Activated CD4-positive, alpha-beta T cell treated with anti-CD3 and anti-CD28 coated beads, Interleukin-2, amount 10 ng/mL, durations not matched to agents 7 days and 5 days (primary cell): ENCODE measurements around the gene TNRC18. TPM values are rescaled to one million over a fixed set of nuclear protein-coding genes. Genes with fewer than 3 reads are reported as not detected.

Experiments
- CTCF ChIA-PET: fragments of 350-600 bp; sonication (Branson Sonifier 250); formaldehyde crosslinking; loops from one replicate; lab custom pipeline; 2021; ENCODE audit warnings: antibody characterized with exemption; lab: Charles Lee
- POLR2A ChIA-PET: fragments of 350-600 bp; sonication (Branson Sonifier 250); formaldehyde crosslinking; loops from one replicate; lab custom pipeline; 2021; ENCODE audit warnings: antibody characterized with exemption; lab: Charles Lee
- DNase-seq: peaks from one replicate; pipeline ENCODE4 v3.0.0-alpha.2; 2020
- H3K27ac Mint-ChIP-seq: one replicate; pipeline ENCODE4 v1.8.0; 2021; ENCODE audit warnings: mild to moderate bottlenecking, moderate library complexity, mixed read lengths
- H3K27me3 Mint-ChIP-seq: one replicate; pipeline ENCODE4 v1.8.0; 2021; ENCODE audit warnings: mixed read lengths
- H3K36me3 Mint-ChIP-seq: one replicate; pipeline ENCODE4 v1.8.0; 2021; ENCODE audit warnings: low read depth, mixed read lengths
- H3K4me1 Mint-ChIP-seq: one replicate; pipeline ENCODE4 v1.8.0; 2021; ENCODE audit warnings: mixed read lengths
- H3K4me3 Mint-ChIP-seq: one replicate; pipeline ENCODE4 v1.8.0; 2021; ENCODE audit warnings: mild to moderate bottlenecking, moderate library complexity, mixed read lengths
- H3K9me3 Mint-ChIP-seq: one replicate; pipeline ENCODE4 v1.8.0; 2021; ENCODE audit warnings: mixed read lengths
- total RNA-seq, 2 experiments: library from RNA; stranded (reverse); gene quantifications; one replicate each; pipeline ENCODE4 v1.2.3, GENCODE V29; 2021

TNRC18 gene
- total RNA-seq, 2 experiments from 2014 or later, result 45.8 to 53.9 TPM

DNA sequence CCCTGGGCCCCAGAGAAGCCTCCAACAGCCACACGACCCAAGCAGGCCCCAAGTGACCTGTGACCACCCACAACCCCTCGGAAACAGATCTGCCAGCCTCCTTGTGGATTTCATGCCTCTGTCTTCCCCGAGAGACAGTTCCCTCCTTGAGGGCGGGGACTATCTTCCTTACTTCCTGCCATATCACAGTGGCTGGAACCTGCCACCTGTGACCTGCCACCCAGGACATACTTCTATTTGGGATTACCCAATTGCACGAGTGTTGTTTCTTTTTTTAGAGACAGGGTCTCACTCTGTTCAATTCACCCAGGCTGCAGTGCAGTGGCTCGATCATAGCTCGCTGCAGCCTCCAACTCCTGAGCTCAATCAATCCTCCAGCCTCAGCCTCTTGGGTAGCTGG, 25.9 kb downstream of the TNRC18 start:
- DNase-seq, result peak; percentile 27
- CTCF ChIA-PET, result interaction anchor here (1.3 to 1.6 kb wide), 4 partner anchors 9 to 162 kb away, joined by 4 to 6 read pairs (median 5); no protein-coding TSS in a partner anchor
- POLR2A ChIA-PET, result interaction anchor here (1.5 kb wide), 1 partner anchor 40 kb away, joined by 5 read pairs; no protein-coding TSS in a partner anchor
- Mint-ChIP-seq H3K36me3 (peaks cover 12% of the 10 kb centered on the region), H3K27me3 (no peaks in the 10 kb centered on the region), H3K4me3 (peak overlapping the region; percentile 87), H3K4me1 (peaks cover 41% of the 10 kb centered on the region), H3K9me3 (no peaks in the 10 kb centered on the region), H3K27ac (peak overlapping the region; percentile 96)

DNA sequence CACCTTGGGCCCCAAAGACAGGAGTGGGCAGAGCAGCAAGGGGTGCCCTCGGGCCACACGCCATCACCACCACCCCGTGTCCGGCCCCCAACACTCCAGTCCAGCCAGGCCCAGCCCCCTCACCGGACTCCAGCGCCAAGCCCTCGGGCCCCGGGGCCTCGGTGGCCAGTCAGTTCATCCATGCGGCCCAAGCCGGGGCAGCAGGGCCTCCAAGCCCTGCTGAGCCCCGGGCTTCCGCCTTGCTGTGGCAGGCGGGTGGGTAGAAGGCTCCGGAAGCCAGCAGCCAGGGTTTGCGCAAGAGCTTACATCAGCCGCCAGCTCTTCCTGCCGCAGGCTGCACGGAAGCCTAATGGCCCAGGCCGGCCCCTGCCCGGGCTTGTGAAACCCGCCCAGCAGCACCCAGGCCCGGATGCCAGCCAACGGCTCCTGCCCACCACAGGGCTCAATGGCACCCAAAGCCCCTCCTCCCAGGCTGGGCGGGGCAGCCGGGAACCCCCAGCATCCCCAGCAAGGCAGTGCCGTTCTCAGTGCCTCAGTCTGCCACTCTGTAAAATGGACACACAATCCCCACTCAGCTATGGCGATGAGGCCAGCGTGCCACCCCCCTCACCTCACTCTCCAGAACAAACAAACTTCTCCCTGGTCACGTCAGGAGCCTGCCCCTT, 26.5 kb downstream of the TNRC18 start:
- Mint-ChIP-seq H3K27ac (peak overlapping the region; percentile 96), H3K9me3 (no peaks in the 10 kb centered on the region), H3K27me3 (no peaks in the 10 kb centered on the region), H3K4me3 (peak overlapping the region; percentile 87), H3K36me3 (peaks cover 12% of the 10 kb centered on the region), H3K4me1 (peaks cover 41% of the 10 kb centered on the region)
- POLR2A ChIA-PET, result interaction anchor here (0.6 to 1.5 kb wide), 3 partner anchors 25 to 202 kb away, joined by 3 to 5 read pairs (median 3); no protein-coding TSS in a partner anchor
- peak; percentile 91 for DNase-seq
- CTCF ChIA-PET, result interaction anchor here (0.5 to 1.9 kb wide), 9 partner anchors 8 to 787 kb away, joined by 3 to 6 read pairs (median 5); no protein-coding TSS in a partner anchor

DNA sequence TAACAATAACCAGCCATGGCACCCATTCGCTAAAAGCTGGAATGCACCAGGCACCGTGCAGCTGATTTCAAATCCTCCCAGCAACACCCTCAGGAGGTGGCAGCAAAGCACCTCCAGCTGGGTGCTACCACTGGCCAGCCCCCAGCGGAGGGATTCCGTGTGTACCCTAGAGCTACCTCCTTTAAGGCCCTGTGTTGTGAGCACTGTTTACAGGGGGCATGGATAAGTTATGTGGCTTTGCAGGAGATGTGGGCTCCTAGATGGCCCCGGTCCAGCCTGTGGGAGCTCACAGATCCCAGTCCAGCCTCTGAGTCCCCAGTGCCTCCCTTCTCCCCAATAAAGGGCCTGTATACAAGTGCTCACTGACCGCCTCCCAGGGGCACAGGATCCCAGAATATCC, 27.1 kb downstream of the TNRC18 start:
- H3K27me3 Mint-ChIP-seq, result no peaks in the 10 kb centered on the region
- ChIA-PET POLR2A (interaction anchor here (0.6 to 1.5 kb wide), 5 partner anchors 14 to 1421 kb away, joined by 3 to 5 read pairs (median 3); no protein-coding TSS in a partner anchor), CTCF (interaction anchor here (0.5 to 1.9 kb wide), 10 partner anchors 9 to 787 kb away, joined by 3 to 6 read pairs (median 4); no protein-coding TSS in a partner anchor)
- H3K9me3 Mint-ChIP-seq, result no peaks in the 10 kb centered on the region
- DNase-seq, result peak; percentile 70
- H3K4me1 Mint-ChIP-seq, result peaks cover 40% of the 10 kb centered on the region
- peak overlapping the region; percentile 87 for H3K4me3 Mint-ChIP-seq
- peak overlapping the region; percentile 96 for H3K27ac Mint-ChIP-seq
- H3K36me3 Mint-ChIP-seq, result peaks cover 12% of the 10 kb centered on the region

DNA sequence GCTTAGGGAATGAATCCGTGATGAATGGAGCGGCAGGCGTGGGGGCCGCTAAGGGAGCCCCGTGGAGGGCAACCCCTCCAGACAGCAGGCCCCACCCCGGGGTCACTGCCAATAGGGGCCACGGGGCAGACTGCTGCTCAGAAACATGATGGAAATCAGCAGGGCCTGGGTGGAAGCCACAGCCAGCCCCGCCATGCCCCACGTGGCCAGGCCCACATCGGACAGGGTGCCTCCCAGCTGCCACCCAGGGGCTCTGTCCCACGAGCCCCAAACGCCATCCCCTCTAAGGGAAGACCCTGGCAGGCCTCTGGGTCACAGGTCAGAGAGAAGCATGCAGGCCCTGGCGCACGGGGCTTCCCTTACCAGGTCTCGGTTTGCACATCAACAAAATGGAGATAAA, 28.4 kb downstream of the TNRC18 start:
- peak overlapping the region; percentile 87 for H3K4me3 Mint-ChIP-seq
- no peaks in the 10 kb centered on the region for H3K9me3 Mint-ChIP-seq
- ChIA-PET CTCF (interaction anchor here (1.9 kb wide), 1 partner anchor 10 kb away, joined by 6 read pairs; no protein-coding TSS in a partner anchor), POLR2A (no interaction called here)
- no peak overlapping the region for H3K27ac Mint-ChIP-seq
- no peaks in the 10 kb centered on the region for H3K27me3 Mint-ChIP-seq
- DNase-seq, result no peak
- H3K36me3 Mint-ChIP-seq, result peaks cover 12% of the 10 kb centered on the region
- H3K4me1 Mint-ChIP-seq, result peaks cover 34% of the 10 kb centered on the region

DNA sequence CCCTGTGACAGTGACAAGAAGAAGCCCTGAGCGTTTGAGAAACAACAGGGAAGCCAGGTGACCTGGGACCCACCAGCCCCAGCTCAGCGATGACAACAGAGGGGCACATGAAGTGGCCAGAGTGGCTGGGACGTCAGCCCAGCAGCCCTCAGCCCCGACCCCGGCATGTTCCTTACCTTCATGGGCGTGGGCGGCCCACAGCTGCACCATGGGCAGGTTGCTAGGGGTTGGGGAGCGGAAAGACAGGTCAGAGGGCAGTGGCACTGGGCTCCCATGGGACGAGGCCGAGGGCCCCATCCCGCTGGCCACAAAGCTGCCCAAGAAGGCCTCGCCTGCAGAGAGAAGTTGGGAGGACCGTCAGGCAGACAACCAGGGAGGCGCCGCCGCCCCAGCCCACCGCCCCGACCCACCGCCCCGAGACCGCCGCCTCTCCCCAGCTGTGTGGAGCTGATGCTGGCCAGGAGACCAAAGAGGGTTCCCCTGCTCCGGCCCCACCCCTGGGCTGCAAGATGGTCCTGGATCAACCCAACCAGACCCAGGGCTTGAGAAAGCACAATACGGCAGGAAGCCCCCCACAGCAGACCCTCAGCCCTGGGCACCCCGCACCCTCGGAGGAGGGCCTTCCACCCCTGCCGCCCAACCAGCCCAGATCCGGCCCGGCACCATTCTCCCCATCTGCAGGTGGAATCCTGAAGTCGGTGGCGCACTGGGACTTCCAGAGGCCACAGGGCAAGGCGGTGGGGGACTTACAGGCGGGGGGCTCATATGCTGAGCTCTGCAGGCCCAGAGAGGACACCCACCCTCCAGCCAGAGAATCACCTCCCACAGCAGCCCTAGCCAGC, 29.1 kb downstream of the TNRC18 start:
- H3K27me3 Mint-ChIP-seq, result no peaks in the 10 kb centered on the region
- H3K27ac Mint-ChIP-seq, result no peak overlapping the region
- H3K9me3 Mint-ChIP-seq, result no peaks in the 10 kb centered on the region
- H3K4me3 Mint-ChIP-seq, result no peak overlapping the region
- DNase-seq, result no peak
- CTCF ChIA-PET, result interaction anchor here (0.8 to 1.2 kb wide), 3 partner anchors 14 to 284 kb away, joined by 3 read pairs; no protein-coding TSS in a partner anchor
- POLR2A ChIA-PET, result interaction anchor here (1.0 kb wide), 1 partner anchor 178 kb away, joined by 3 read pairs; no protein-coding TSS in a partner anchor
- peaks cover 12% of the 10 kb centered on the region for H3K36me3 Mint-ChIP-seq
- H3K4me1 Mint-ChIP-seq, result peaks cover 34% of the 10 kb centered on the region

DNA sequence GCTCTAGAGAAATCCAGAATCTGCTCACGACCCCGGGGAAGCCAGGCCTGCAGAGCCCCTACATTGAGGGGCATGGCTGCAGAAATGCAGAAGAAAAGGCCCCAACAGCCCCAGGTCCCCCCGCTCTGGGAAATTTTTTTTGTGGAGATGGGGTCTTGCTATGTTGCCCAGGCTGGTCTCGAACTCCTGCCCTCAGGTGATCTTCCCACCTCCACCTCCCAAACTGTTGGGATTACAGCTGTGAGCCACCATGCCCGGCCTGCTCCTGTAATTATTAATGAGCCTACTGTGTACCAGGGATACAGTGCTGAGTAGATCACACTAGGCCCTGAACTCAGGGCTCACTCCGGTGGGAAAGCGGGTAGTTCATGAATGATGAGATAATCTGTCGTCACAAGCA, 29.9 kb downstream of the TNRC18 start:
- Mint-ChIP-seq H3K36me3 (peaks cover 12% of the 10 kb centered on the region), H3K27ac (peak overlapping the region; percentile 70), H3K4me3 (no peak overlapping the region), H3K9me3 (no peaks in the 10 kb centered on the region), H3K4me1 (peaks cover 32% of the 10 kb centered on the region), H3K27me3 (no peaks in the 10 kb centered on the region)
- ChIA-PET POLR2A (interaction anchor here (1.0 kb wide), 1 partner anchor 177 kb away, joined by 3 read pairs; no protein-coding TSS in a partner anchor), CTCF (interaction anchor here (0.8 to 1.2 kb wide), 4 partner anchors 14 to 285 kb away, joined by 3 read pairs; no protein-coding TSS in a partner anchor)
- DNase-seq, result no peak

DNA sequence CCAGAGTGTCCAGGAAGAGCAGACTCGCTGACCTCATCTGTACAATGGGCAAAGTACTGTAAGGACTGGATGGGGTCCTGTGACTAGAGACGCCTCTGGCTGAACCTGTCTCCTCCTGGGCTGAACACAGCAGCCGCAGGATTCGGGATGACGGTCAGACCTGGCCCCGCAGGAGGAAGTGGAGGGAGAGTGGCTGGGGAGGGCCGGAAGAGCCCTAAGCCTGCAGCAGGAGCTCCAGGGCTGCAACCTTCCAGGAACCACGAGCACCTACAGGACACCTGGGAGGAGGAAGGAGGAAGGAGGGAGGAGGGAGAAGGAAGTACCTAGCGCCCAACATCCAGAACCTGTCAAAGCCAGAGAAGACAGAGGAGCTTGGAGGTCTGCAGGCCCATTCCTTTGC, 30.3 kb downstream of the TNRC18 start:
- POLR2A ChIA-PET, result interaction anchor here (1.0 kb wide), 1 partner anchor 177 kb away, joined by 3 read pairs; no protein-coding TSS in a partner anchor
- DNase-seq, result no peak
- CTCF ChIA-PET, result interaction anchor here (0.6 to 1.2 kb wide), 5 partner anchors 13 to 417 kb away, joined by 3 read pairs; no protein-coding TSS in a partner anchor
- Mint-ChIP-seq H3K9me3 (no peaks in the 10 kb centered on the region), H3K4me1 (peaks cover 32% of the 10 kb centered on the region), H3K27ac (no peak overlapping the region), H3K36me3 (peaks cover 12% of the 10 kb centered on the region), H3K4me3 (peak overlapping the region; percentile 30), H3K27me3 (no peaks in the 10 kb centered on the region)

DNA sequence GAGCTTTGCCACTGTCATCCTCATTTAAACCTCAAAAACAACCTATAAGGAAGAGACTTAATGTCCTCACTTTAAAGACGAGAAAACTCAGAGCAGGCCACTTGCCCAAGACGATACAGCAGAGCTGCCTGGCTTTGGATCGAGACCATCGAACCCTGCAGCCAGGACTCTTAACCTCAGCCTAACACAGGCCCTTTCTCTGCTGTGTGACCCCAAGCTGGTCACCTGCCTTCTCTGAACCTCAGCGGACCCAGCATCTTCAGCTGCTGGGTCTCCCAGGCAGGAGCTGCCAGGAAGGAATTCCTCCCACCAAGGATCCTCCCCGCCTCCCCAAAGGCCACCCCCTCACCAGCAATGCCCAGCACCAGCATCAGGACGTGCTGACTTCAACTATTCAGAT, 32.7 kb downstream of the TNRC18 start:
- POLR2A ChIA-PET, result no interaction called here
- Mint-ChIP-seq H3K4me1 (peaks cover 22% of the 10 kb centered on the region), H3K27me3 (no peaks in the 10 kb centered on the region), H3K4me3 (no peak overlapping the region), H3K9me3 (no peaks in the 10 kb centered on the region), H3K27ac (no peak overlapping the region), H3K36me3 (peaks cover 21% of the 10 kb centered on the region)
- CTCF ChIA-PET, result interaction anchor here (0.6 to 1.2 kb wide), 2 partner anchors 10 to 145 kb away, joined by 3 read pairs; no protein-coding TSS in a partner anchor
- DNase-seq, result no peak

DNA sequence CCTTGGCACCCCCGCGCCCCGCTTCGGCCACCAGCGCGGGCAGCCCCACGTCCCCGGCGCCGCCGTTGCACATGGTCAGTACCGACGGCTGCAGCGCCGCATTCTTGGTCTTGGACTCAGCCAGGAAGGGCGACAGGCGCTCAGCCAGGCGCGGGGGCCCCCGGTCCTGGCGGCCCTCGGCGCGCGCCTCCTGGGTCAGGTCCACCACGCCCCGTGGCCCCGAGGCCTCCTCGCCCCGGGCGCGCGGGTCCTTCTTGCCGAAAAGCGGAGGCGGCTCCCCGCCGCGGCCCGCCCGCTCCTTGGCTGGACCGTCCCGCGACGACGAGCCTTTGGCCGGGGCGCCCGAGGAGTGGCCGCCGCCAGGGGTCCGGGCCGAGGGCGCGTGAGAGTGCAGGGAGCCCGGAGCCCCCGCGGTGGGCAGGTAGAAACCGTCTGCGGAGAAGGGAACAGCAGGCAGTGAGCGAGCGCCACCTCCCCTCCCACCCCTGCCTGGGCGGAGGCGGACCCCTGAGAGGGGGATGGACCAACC, 34.7 kb downstream of the TNRC18 start:
- no peak for DNase-seq
- CTCF ChIA-PET, result no interaction called here
- H3K4me3 Mint-ChIP-seq, result no peak overlapping the region
- POLR2A ChIA-PET, result no interaction called here
- H3K27ac Mint-ChIP-seq, result no peak overlapping the region
- peaks cover 13% of the 10 kb centered on the region for H3K4me1 Mint-ChIP-seq
- no peaks in the 10 kb centered on the region for H3K27me3 Mint-ChIP-seq
- H3K9me3 Mint-ChIP-seq, result no peaks in the 10 kb centered on the region
- H3K36me3 Mint-ChIP-seq, result peaks cover 23% of the 10 kb centered on the region

DNA sequence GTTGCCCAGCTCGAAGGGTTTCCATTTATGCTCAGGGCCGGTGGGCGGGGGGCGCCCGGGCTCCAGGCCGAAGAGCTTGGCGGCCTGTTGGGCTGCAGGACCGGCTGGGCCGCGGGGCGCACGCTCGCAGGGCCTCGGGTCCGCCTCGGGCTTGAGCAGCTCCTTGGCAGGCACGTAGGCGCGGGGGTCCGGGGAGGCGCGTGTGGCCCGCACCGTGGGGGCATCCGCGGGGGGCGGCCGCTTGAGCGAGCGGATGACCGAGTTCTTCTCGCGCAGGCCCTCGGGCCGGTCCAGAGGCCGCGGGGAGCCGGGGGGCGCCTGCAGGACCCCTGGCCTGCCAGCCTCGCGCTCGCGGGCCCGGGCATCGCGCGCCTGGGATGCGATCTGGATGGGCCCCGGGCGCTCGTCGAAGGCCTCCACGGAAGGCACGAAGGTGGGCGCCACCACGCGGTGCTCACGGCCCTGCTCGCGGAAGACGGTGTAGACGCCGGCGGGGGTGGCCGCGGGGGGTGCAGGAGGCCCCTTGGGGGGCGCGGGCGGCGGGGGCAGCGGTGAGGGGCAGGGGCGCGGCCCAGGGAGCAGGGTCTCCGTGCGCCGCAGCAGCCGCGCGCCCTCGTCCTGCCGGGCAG, 35.2 kb downstream of the TNRC18 start:
- Mint-ChIP-seq H3K27ac (no peak overlapping the region), H3K4me3 (no peak overlapping the region), H3K36me3 (peaks cover 20% of the 10 kb centered on the region), H3K4me1 (peaks cover 9% of the 10 kb centered on the region), H3K27me3 (no peaks in the 10 kb centered on the region), H3K9me3 (no peaks in the 10 kb centered on the region)
- CTCF ChIA-PET, result no interaction called here
- DNase-seq, result no peak
- POLR2A ChIA-PET, result no interaction called here

DNA sequence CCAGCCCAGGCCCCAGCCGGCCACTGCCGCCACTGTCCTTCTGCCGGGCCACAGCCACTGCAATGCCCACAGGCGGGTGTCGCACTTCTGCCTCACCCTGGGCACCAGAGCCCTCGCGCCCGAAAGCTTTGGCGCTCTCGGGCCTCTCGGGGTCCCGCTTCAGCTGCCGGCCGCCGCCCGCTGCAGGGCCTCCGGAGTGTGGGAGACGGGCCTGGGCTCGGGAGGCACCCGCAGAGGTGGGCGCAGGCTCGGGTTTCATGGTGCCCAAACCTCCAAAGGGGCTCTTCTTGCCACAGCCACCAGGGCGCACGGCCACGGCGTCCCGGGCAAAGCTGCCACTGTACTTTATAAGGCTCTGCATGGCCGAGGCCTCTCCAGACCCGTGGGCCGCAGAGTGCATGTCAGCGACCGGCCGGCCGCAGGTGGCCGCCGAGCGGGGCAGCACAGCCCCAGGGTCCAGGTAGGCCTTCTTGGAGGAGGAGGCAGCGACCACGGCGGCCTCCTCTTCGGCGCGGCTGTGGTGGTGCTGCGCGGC, 35.9 kb downstream of the TNRC18 start:
- ChIA-PET POLR2A (no interaction called here), CTCF (no interaction called here)
- Mint-ChIP-seq H3K27ac (no peak overlapping the region), H3K4me1 (peaks cover 10% of the 10 kb centered on the region), H3K9me3 (no peaks in the 10 kb centered on the region), H3K4me3 (no peak overlapping the region), H3K27me3 (no peaks in the 10 kb centered on the region), H3K36me3 (peaks cover 15% of the 10 kb centered on the region)
- DNase-seq, result no peak
